HG02970 (cell line): ENCODE measurements around the gene FUBP3.
"Not testable (repeated sequence)": the region's sequence is repeated elsewhere in the genome, so short reads cannot be mapped to it uniquely, and the experiment has no call there.

ENCODE experiments used
- ATAC-seq: cut with Tn5 transposase; IDR thresholded peaks from one replicate; pipeline ENCODE4 v1.9.1; 2021; ENCODE audit warnings: mild to moderate bottlenecking, moderate library complexity, moderate number of reproducible peaks; ENCODE audit not compliant: unreplicated experiment, low FRiP score

The FUBP3 gene

DNA sequence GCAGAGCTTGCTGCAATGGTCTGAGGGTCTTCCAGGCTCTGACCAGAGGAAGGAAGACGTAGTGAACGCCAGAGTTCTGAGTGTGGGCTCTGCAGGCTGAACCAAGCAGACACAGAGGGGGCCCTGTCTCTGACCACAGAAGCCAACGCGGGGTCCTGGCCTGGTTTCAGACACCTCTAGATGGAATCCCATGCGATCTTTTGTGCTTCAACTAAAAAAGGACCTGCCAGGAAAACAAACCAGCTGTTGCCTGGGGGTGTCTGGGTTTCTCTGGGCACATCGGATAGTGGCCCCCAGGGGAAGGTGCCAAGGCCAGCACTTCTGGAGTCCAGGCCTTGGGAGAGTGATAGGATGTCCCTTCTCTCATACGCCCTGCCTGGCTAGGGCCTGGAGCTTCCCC is 97.9 kb downstream of the FUBP3 start:
- ATAC-seq: no peak

DNA sequence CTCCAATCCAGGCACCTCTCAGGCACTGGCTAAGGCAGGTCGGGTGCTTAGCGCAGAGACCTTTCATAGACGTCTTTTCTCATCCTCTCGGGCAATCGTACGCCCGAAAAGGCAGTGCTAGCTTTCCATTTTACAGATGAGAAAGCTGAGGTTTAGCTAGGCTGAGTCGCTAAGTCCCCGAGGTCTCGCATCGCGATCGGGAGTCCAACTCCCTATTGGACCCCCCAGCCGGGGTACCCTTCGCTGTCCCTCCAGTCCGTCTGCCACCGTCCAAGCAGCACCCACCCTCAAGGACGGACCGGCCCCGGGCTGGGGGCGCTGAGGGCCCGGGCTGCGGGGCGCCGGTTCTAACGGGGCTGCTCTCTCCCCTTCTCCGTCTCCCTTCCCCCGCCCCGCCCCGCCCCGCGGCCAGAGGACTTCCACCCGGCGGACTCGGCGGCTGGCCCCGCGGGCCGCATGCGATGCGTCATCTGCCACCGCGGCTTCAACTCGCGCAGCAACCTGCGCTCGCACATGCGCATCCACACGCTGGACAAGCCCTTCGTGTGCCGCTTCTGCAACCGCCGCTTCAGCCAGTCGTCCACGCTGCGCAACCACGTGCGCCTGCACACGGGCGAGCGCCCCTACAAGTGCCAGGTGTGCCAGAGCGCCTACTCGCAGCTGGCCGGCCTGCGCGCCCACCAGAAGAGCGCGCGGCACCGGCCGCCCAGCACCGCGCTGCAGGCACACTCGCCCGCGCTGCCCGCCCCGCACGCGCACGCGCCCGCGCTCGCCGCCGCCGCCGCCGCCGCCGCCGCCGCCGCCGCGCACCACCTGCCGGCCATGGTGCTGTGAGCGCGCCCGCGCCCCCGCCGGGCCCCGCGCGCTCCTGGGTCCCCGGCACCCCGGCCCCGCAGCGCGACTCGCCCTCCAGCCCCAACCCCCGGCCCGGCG is 101.7 kb downstream of the FUBP3 start:
- no peak for ATAC-seq

DNA sequence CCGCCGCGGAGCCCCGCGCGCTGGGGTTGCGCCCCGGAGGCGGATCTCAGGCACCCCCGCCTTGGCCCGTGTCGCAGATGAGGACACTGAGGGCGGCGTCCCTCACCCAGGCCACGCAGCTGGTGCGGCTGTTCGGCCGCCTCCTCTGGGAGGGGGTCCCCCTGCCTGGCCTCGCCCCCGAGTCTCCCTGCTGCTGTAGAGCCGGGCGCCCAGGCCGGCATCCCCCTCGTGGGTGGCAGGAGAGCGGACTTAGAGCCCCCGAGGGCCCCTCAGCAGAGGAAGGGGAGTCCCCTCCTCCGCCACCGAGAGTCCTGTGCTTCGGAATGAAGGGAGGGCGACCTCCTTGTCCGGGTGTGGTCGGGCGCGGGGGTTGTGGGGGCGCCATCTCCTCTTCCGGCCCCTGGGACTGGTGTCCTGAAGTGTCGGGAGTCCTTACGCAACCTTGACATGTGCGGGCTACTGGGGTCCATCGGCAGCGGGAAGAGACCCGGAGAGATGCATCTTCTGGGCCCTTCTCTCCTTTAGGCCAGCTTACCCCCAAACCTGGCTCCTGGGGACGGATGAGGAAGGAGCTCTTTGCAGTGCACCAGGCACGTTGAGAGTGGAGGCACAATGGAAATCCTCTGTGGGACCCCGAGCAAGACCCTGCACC is 102.5 kb downstream of the FUBP3 start:
- ATAC-seq: no peak

DNA sequence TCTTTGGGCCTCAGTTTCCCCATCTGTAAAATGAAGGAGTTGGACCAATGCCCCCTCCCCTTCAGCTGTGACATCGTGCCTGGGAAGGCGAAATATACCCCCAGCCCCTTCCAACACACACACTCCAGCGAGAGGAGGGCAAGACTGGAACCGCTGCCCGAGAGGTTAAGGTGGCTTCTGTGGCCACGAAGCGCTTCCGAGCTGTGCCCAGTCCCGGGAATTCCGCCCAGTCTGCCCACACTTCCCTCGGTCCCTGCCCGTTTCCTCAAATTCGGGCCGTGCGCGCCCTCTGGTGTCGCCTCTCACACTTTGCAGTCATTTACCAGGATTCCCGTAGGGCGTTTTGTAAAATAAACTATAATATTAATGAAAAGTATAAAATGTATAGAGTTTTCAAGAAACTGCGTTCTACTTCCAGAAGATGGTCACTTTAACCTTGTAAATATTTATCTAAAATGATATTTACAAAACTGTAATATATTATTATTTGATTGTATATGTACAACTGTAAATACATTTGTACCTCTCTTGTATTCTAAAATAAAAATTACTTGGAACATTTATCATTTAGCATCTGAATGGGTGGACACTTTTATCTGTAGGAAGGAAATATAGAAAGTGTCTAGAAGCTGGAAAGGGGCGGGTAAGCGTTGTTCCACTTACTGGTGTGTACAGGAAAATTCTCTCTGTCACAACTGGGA is 103.2 kb downstream of the FUBP3 start:
- no peak for ATAC-seq

DNA sequence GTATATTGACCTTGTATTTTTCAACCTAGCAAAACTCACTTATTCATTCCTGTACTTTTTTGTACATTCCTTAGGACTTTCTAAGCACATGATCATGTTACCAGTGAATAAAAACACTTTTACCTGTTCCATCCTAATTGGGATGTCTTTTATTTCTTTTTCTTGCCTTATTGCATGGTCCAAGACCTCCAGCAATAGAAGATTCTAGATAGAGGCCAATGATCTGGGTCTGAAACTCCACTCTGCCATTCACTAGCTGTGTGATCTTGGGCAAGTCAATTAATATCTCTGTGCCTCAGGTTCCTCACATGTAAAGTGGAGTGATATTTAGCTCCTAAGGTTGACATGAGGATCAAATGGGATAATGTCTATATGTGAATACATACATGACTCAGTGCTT is 105.7 kb downstream of the FUBP3 start:
- ATAC-seq: no peak

DNA sequence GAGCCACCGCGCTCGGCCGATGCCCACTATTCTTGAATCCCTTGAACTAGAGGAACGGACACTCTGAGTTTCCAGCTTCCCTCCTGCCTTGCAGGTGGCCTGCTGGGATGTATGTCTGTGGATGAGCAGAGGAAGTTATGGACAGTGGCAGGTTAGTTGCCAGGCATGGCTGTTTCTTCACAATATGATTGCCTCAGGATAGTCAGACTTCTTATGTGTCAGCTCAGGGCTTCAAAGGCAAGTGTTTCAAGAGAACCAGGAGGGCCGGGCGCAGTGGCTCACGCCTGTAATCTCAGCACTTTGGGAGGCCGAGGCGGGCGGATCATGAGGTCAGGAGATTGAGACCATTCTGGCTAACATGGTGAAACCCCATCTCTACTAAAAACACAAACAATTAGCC is 106.6 kb downstream of the FUBP3 start:
- not testable (repeated sequence) for ATAC-seq

DNA sequence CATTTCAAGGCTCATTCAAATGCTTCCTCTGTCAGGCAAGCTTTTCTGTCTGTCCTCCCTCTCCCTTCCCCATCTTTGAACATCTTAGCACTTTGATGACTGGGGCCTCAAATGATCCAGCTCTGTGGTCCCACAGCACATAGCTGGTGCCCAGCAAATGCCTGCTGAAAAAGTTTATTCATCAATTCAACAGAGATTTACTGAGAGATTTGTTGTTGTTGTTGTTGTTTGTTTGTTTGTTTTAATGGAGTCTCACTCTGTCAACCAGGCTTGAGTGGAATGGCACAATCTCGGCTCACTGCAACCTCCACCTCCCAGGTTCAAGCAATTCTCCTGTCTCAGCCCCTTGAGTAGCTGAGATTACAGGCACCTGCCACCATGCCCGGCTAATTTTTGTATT is 108.2 kb downstream of the FUBP3 start:
- no peak for ATAC-seq
